ENCODE measurements around the gene PMS2. TPM values are rescaled to one million over a fixed set of nuclear protein-coding genes. Genes with fewer than 3 reads are reported as not detected.

PMS2 gene
- total RNA-seq (2011; cell fraction: chromatin; rRNA removed; ENCODE audit: low replicate concordance): 31.4 and 52.9 TPM in 2 replicates
- total RNA-seq (2011; cell fraction: nucleolus; rRNA removed): 18.7 and 19.1 TPM in 2 replicates
- total RNA-seq (2011; cell fraction: nucleoplasm; rRNA removed): 23.8 and 24.4 TPM in 2 replicates
- total RNA-seq (2014; rRNA removed) (13.4 and 17.8 TPM in 2 replicates), total RNA-seq (2014; rRNA removed; fragmentation: Illumina TruSeq; extraction: Trizol) (21.9 and 23.2 TPM in 2 replicates), total RNA-seq (2015; rRNA removed; fragmentation: Illumina TruSeq; extraction: Trizol) (24.9 and 27.6 TPM in 2 replicates), total RNA-seq (2021) (17.4 and 17.9 TPM in 2 replicates), polyA plus RNA-seq (2011; rRNA removed) (16.2 and 16.5 TPM in 2 replicates), polyA plus RNA-seq (2014; fragmentation: Illumina TruSeq; extraction: Trizol) (16.3 and 20.0 TPM in 2 replicates), polyA plus RNA-seq (2014; fragmentation: Nextera tagmentation; extraction: Ambion mirVana) (1 to 10 TPM; 4.9 to 6.5 TPM), polyA plus RNA-seq (2014; rRNA removed) (12.2 and 12.6 TPM in 2 replicates), polyA minus RNA-seq (2011; rRNA and poly(A)+ RNA removed) (27.2 and 27.6 TPM in 2 replicates), Bru-seq, nascent RNA (percentile 69 among the genes with signal in this experiment), BruChase-seq, experiment 1, labeled RNA remaining after a 2-hour chase (percentile 71 among the genes with signal in this experiment), BruChase-seq, experiment 2, labeled RNA remaining after a 6-hour chase (percentile 70 among the genes with signal in this experiment)
- polyA plus RNA-seq (2011; cell fraction: cytosol; rRNA removed): 6.4 and 10.0 TPM in 2 replicates
- 11.3 and 12.9 TPM in 2 replicates for polyA plus RNA-seq (2011; cell fraction: nucleus; rRNA removed)
- 11.6 and 13.7 TPM in 2 replicates for polyA plus RNA-seq (2012)
- 11.7 and 12.6 TPM in 2 replicates for polyA minus RNA-seq (2011; cell fraction: cytosol; rRNA and poly(A)+ RNA removed)
- 7.4 and 15.4 TPM in 2 replicates for polyA minus RNA-seq (2011; cell fraction: nucleus; rRNA and poly(A)+ RNA removed)
- long read RNA-seq, experiment 1, transcript PMS2-201 (15 exons, 2,855 nt): major isoform, 13 of 33 reads
- long read RNA-seq, experiment 1, partial matches to known transcripts: 11 of 33 reads
- long read RNA-seq, experiment 1, other reads (novel, unspliced or antisense): 6 of 33 reads
- long read RNA-seq, experiment 2, partial matches to known transcripts: 4 of 9 reads
- long read RNA-seq, experiment 2, other reads (novel, unspliced or antisense): 3 of 9 reads
- long read RNA-seq, experiment 3, partial matches to known transcripts: 3 of 13 reads
- long read RNA-seq, experiment 3, other reads (novel, unspliced or antisense): 5 of 13 reads

- H3K79me2 ChIP-seq (ENCODE audit: control insufficient read depth, insufficient read depth, low read length): peaks cover 53% of the 10 kb centered on the region
- TSS peak; percentile 76 for BruUV-seq (replicated peaks)
- H3K9me1 ChIP-seq (ENCODE audit: control insufficient read depth, insufficient read depth, low read length): no peaks in the 10 kb centered on the region
- peak within 1 kb of the TSS; percentile 96 for H2AFZ ChIP-seq (ENCODE audit: low read depth, low read length)
- DNase-seq (ENCODE audit: extremely low read depth in 1 of 4, low spot score in 3 of 4) (peak; percentile 94 to 98 (median 96)), FAIRE-seq (peak; percentile 95), ATAC-seq (peak; percentile 92)
- H3K36me3 ChIP-seq (ENCODE audit: control insufficient read depth, insufficient read depth, low read length): peaks cover 36% of the 10 kb centered on the region; the same call in 2 of the 3 replicates
- CTCF ChIA-PET (ENCODE audit: low intra/inter-chr PET ratio): interaction anchor here (0.5 kb wide), 1 partner anchor 585 kb away, joined by 3 read pairs; no protein-coding TSS in a partner anchor
- H3K27me3 ChIP-seq (ENCODE audit: control insufficient read depth in 2 of 2, insufficient read depth in 2 of 2, low read length in 2 of 2): no peaks in the 10 kb centered on the region
- peak within 1 kb of the TSS; percentile 84 to 99 for H3K9ac ChIP-seq (ENCODE audit: insufficient read depth in 1 of 2, low read depth in 2 of 2, low read length in 2 of 2)
- intact Hi-C loops (cut with micrococcal nuclease): loop anchor here (2.0 kb wide), 2 partner anchors 16 to 48 kb away; no protein-coding TSS in a partner anchor
- no peaks in the 10 kb centered on the region for H4K20me1 ChIP-seq (replicated peaks; ENCODE audit: control insufficient read depth, insufficient read depth, low read length)
- peak within 1 kb of the TSS; percentile 65 for H3K4me3 ChIP-seq
- 1% methylated on average over 70 of the region's 84 CpGs for WGBS (ENCODE audit: insufficient coverage, low coverage, missing lambda C conversion rate)
- H3K9me3 ChIP-seq (replicated peaks; ENCODE audit: control insufficient read depth, insufficient read depth, low read depth, low read length): no peaks in the 10 kb centered on the region
- peak within 1 kb of the TSS; percentile 99 for H3K27ac ChIP-seq (ENCODE audit: extremely low read depth, low read depth, low read length)
- in situ Hi-C loops (cut with MboI): no loop called here
- peak within 1 kb of the TSS; percentile 85 for H3K4me2 ChIP-seq (ENCODE audit: insufficient read depth, low read length)
- POLR2A ChIA-PET: interaction anchor here (0.6 to 2.0 kb wide), 10 partner anchors 9 to 153 kb away, joined by 3 to 15 read pairs (median 4); no protein-coding TSS in a partner anchor
- peaks cover 12 to 15% of the 10 kb centered on the region in 2 experiments; a peak in 4 of 5 replicates for H3K4me1 ChIP-seq (replicated peaks in 1 of 2; ENCODE audit: control insufficient read depth in 2 of 2, insufficient read depth in 2 of 2, low read length in 2 of 2)
- TF ChIP-seq RBM22 (IDR thresholded peaks at IDR 0.05; ENCODE audit: low read depth, low read length, poor library complexity, severe bottlenecking) (no peak), ARID3A (IDR thresholded peaks at IDR 0.05; ENCODE audit: borderline replicate concordance, low read depth, low read length) (no peak), ZNF23 (CRISPR knock-in tag; IDR thresholded peaks at IDR 0.05) (no peak), ZNF76 (CRISPR knock-in tag; IDR thresholded peaks at IDR 0.05; ENCODE audit: borderline replicate concordance) (0 out of 2 replicates have a peak, but pooled peaks have one; percentile 80), MAZ (CRISPR knock-in tag; conservative IDR thresholded peaks at IDR 0.05 in 1 of 2, IDR thresholded peaks at IDR 0.05 in 1 of 2) (peak; percentile 87 to 96), NR2F6 (CRISPR knock-in tag; IDR thresholded peaks at IDR 0.05) (no peak), GMEB1 (CRISPR knock-in tag; IDR thresholded peaks at IDR 0.05) (peak; percentile 78), CHCHD3 (CRISPR knock-in tag; IDR thresholded peaks at IDR 0.05) (0 out of 2 replicates have a peak, but pooled peaks have one; percentile 11), ZNF384 (IDR thresholded peaks at IDR 0.05; ENCODE audit: low read depth, low read length) (no peak), ZSCAN32 (CRISPR knock-in tag; IDR thresholded peaks at IDR 0.05) (peak; percentile 67; the same call in 1 of the 2 replicates), SIRT6 (IDR thresholded peaks at IDR 0.05; ENCODE audit: low read depth, low read length) (no peak), ZEB2 (IDR thresholded peaks at IDR 0.05) (no peak)
Measured at GRCh38 chr7:6008668-6009611, at the start of gene PMS2, which contains the start of gene AIMP2. TSS of gene PMS2 (minus strand) at chr7:6009049. CDS start at chr7:6009019, 30 bp downstream. TSS of gene AIMP2 (plus strand) at chr7:6009272. CDS start at chr7:6009364, 92 bp downstream.
